ENCODE measurements around the gene TAS1R2. TPM values are rescaled to one million over a fixed set of nuclear protein-coding genes. Genes with fewer than 3 reads are reported as not detected.

The TAS1R2 gene
- total and polyA plus RNA-seq, 2 experiments from 2014 or later, result not detected

GRCh38 chr1:18900303-18900841, 40.9 kb upstream of the TAS1R2 start:
- Histone ChIP-seq H4K20me1 (replicated peaks; ENCODE audit: insufficient read depth) (no peaks in the 10 kb centered on the region; the same call in 1 of the 2 replicates), H3K27ac (ENCODE audit: low read depth) (no peak overlapping the region), H3K27me3 (ENCODE audit: insufficient read depth) (no peaks in the 10 kb centered on the region), H3K36me3 (ENCODE audit: insufficient read depth) (no peaks in the 10 kb centered on the region), H3K4me1 (ENCODE audit: insufficient read depth) (peaks cover 12% of the 10 kb centered on the region), H3K79me2 (replicated peaks; ENCODE audit: insufficient read depth) (peaks cover 12% of the 10 kb centered on the region), H3F3A (replicated peaks; ENCODE audit: low read depth) (no peaks in the 10 kb centered on the region), H3K9me2 (ENCODE audit: insufficient read depth) (no peaks in the 10 kb centered on the region), H3K4me2 (no peak overlapping the region), H2AFZ (no peak overlapping the region), H3K4me3 (no peak overlapping the region)
- Mint-ChIP-seq H3K36me3 (ENCODE audit: low read depth) (peaks cover 4% of the 10 kb centered on the region; the same call in 1 of the 3 replicates), H3K4me3 (peak overlapping the region; percentile 91; the same call in 2 of the 3 replicates), H3K27ac (no peak overlapping the region), H3K4me1 (peaks cover 18% of the 10 kb centered on the region), H3K27me3 (ENCODE audit: insufficient read depth, low read depth, poor library complexity) (peaks cover 10% of the 10 kb centered on the region), H3K9me3 (no peaks in the 10 kb centered on the region; the same call in 2 of the 3 replicates)
- DNase-seq (ENCODE audit: low spot score) (no peak), ATAC-seq (no peak)
- TF ChIP-seq JUNB (IDR thresholded peaks at IDR 0.05; ENCODE audit: unreplicated experiment) (no peak), NANOG (IDR thresholded peaks at IDR 0.05; ENCODE audit: borderline replicate concordance) (no peak)

DNA sequence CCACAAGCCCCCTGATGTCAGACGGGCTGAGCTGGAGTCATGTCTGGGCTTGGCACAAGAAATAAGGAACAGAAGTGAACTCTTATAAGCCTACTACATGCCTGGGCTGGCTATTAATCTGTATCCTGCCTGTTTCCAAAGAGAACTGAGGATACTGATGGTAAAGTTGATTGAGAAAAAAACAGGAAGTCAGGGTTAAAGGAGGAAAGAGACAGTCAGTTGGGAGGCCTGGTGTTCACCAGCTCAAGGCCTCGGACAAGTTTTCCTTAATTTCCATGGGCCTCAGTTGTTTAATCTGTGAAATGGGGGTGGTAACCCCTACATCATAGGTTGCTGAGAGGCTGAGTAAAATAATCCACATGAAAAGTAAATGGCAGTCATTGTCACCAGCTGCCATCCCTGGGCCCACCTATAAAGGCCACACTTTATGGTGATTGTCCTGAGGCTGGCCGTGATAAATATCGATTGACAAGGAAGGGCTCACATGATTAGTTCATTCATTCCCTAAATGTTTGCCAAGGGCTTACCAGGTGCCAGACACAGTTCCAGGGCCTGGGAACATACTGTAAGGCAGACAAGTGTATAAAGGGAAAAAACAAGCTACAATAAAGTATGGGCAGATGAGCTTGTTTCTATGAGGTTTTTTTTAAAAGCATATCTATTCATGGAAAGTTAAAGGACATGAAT, 40.0 kb upstream of the TAS1R2 start:
- H3K27ac ChIP-seq (ENCODE audit: low read depth), result no peak overlapping the region
- H4K20me1 ChIP-seq (replicated peaks; ENCODE audit: insufficient read depth), result no peaks in the 10 kb centered on the region; the same call in 1 of the 2 replicates
- no peak overlapping the region for H3K4me2 ChIP-seq
- H3K27me3 Mint-ChIP-seq (ENCODE audit: insufficient read depth, low read depth, poor library complexity), result peaks cover 12% of the 10 kb centered on the region
- ATAC-seq (no peak), DNase-seq (ENCODE audit: low spot score) (no peak)
- peaks cover 4% of the 10 kb centered on the region; the same call in 2 of the 3 replicates for H3K36me3 Mint-ChIP-seq (ENCODE audit: low read depth)
- peaks cover 18% of the 10 kb centered on the region for H3K4me1 Mint-ChIP-seq
- no peak overlapping the region for H3K4me3 Mint-ChIP-seq
- H3K27me3 ChIP-seq (ENCODE audit: insufficient read depth), result no peaks in the 10 kb centered on the region
- H3K27ac Mint-ChIP-seq, result no peak overlapping the region
- peaks cover 12% of the 10 kb centered on the region for H3K4me1 ChIP-seq (ENCODE audit: insufficient read depth)
- H3K79me2 ChIP-seq (replicated peaks; ENCODE audit: insufficient read depth), result peaks cover 12% of the 10 kb centered on the region
- H3K4me3 ChIP-seq, result no peak overlapping the region
- TF ChIP-seq, protein P1, sequence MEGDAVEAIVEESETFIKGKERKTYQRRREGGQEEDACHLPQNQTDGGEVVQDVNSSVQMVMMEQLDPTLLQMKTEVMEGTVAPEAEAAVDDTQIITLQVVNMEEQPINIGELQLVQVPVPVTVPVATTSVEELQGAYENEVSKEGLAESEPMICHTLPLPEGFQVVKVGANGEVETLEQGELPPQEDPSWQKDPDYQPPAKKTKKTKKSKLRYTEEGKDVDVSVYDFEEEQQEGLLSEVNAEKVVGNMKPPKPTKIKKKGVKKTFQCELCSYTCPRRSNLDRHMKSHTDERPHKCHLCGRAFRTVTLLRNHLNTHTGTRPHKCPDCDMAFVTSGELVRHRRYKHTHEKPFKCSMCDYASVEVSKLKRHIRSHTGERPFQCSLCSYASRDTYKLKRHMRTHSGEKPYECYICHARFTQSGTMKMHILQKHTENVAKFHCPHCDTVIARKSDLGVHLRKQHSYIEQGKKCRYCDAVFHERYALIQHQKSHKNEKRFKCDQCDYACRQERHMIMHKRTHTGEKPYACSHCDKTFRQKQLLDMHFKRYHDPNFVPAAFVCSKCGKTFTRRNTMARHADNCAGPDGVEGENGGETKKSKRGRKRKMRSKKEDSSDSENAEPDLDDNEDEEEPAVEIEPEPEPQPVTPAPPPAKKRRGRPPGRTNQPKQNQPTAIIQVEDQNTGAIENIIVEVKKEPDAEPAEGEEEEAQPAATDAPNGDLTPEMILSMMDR (conservative IDR thresholded peaks at IDR 0.05; ENCODE audit: low read depth in 2 of 2), result no peak
- TF ChIP-seq ZNF331 (CRISPR knock-in tag; IDR thresholded peaks at IDR 0.05; ENCODE audit: low read depth) (no peak), ZNF114 (CRISPR knock-in tag; IDR thresholded peaks at IDR 0.05) (no peak), JUNB (IDR thresholded peaks at IDR 0.05; ENCODE audit: unreplicated experiment) (no peak), EZH2phosphoT487 (IDR thresholded peaks at IDR 0.05; ENCODE audit: unreplicated experiment) (no peak), STAT1 (IDR thresholded peaks at IDR 0.05; ENCODE audit: unreplicated experiment) (no peak), NANOG (IDR thresholded peaks at IDR 0.05; ENCODE audit: borderline replicate concordance) (no peak), POLR2AphosphoS5 (IDR thresholded peaks at IDR 0.05; ENCODE audit: low read depth) (no peak)
- TF ChIP-seq, protein P2, sequence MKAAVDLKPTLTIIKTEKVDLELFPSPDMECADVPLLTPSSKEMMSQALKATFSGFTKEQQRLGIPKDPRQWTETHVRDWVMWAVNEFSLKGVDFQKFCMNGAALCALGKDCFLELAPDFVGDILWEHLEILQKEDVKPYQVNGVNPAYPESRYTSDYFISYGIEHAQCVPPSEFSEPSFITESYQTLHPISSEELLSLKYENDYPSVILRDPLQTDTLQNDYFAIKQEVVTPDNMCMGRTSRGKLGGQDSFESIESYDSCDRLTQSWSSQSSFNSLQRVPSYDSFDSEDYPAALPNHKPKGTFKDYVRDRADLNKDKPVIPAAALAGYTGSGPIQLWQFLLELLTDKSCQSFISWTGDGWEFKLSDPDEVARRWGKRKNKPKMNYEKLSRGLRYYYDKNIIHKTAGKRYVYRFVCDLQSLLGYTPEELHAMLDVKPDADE (IDR thresholded peaks at IDR 0.05), result no peak
- TF ChIP-seq, protein P3, sequence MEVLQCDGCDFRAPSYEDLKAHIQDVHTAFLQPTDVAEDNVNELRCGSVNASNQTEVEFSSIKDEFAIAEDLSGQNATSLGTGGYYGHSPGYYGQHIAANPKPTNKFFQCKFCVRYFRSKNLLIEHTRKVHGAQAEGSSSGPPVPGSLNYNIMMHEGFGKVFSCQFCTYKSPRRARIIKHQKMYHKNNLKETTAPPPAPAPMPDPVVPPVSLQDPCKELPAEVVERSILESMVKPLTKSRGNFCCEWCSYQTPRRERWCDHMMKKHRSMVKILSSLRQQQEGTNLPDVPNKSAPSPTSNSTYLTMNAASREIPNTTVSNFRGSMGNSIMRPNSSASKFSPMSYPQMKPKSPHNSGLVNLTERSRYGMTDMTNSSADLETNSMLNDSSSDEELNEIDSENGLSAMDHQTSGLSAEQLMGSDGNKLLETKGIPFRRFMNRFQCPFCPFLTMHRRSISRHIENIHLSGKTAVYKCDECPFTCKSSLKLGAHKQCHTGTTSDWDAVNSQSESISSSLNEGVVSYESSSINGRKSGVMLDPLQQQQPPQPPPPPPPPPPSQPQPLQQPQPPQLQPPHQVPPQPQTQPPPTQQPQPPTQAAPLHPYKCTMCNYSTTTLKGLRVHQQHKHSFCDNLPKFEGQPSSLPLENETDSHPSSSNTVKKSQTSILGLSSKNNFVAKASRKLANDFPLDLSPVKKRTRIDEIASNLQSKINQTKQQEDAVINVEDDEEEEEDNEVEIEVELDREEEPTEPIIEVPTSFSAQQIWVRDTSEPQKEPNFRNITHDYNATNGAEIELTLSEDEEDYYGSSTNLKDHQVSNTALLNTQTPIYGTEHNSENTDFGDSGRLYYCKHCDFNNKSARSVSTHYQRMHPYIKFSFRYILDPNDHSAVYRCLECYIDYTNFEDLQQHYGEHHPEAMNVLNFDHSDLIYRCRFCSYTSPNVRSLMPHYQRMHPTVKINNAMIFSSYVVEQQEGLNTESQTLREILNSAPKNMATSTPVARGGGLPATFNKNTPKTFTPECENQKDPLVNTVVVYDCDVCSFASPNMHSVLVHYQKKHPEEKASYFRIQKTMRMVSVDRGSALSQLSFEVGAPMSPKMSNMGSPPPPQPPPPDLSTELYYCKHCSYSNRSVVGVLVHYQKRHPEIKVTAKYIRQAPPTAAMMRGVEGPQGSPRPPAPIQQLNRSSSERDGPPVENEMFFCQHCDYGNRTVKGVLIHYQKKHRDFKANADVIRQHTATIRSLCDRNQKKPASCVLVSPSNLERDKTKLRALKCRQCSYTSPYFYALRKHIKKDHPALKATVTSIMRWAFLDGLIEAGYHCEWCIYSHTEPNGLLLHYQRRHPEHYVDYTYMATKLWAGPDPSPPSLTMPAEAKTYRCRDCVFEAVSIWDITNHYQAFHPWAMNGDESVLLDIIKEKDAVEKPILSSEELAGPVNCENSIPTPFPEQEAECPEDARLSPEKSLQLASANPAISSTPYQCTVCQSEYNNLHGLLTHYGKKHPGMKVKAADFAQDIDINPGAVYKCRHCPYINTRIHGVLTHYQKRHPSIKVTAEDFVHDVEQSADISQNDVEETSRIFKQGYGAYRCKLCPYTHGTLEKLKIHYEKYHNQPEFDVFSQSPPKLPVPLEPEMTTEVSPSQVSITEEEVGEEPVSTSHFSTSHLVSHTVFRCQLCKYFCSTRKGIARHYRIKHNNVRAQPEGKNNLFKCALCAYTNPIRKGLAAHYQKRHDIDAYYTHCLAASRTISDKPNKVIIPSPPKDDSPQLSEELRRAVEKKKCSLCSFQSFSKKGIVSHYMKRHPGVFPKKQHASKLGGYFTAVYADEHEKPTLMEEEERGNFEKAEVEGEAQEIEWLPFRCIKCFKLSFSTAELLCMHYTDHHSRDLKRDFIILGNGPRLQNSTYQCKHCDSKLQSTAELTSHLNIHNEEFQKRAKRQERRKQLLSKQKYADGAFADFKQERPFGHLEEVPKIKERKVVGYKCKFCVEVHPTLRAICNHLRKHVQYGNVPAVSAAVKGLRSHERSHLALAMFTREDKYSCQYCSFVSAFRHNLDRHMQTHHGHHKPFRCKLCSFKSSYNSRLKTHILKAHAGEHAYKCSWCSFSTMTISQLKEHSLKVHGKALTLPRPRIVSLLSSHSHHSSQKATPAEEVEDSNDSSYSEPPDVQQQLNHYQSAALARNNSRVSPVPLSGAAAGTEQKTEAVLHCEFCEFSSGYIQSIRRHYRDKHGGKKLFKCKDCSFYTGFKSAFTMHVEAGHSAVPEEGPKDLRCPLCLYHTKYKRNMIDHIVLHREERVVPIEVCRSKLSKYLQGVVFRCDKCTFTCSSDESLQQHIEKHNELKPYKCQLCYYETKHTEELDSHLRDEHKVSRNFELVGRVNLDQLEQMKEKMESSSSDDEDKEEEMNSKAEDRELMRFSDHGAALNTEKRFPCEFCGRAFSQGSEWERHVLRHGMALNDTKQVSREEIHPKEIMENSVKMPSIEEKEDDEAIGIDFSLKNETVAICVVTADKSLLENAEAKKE (CRISPR knock-in tag; IDR thresholded peaks at IDR 0.05), result no peak
- no peaks in the 10 kb centered on the region for H3K36me3 ChIP-seq (ENCODE audit: insufficient read depth)
- H3K9me2 ChIP-seq (ENCODE audit: insufficient read depth), result no peaks in the 10 kb centered on the region
- no peak overlapping the region for H2AFZ ChIP-seq
- H3F3A ChIP-seq (replicated peaks; ENCODE audit: low read depth), result no peaks in the 10 kb centered on the region
- no peaks in the 10 kb centered on the region; the same call in 2 of the 3 replicates for H3K9me3 Mint-ChIP-seq

Data from GM23338 (cell line).